ENCODE measurements around the gene RANBP2.
"Not testable (repeated sequence)": the region's sequence is repeated elsewhere in the genome, so short reads cannot be mapped to it uniquely, and the experiment has no call there.

DNA sequence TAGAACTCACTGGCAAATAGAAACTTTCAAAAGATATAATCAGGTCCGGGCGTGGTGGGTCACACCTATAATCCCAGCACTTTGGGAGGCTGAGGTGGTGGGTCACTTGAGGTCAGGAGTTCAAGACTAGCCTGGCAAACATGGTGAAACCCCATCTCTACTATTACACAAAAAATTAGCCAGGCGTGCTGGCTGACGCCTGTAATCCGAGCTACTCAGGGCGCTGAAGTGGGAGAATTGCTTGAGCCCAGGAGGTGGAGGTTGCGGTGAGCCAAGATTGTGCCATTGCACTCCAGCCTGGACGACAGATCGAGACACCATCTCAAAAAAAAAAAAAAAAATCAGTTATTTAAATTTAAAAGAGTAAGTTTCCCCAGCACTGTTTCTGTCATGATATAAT is 38.7 kb downstream of the RANBP2 start:
- TF ChIP-seq, protein P1, sequence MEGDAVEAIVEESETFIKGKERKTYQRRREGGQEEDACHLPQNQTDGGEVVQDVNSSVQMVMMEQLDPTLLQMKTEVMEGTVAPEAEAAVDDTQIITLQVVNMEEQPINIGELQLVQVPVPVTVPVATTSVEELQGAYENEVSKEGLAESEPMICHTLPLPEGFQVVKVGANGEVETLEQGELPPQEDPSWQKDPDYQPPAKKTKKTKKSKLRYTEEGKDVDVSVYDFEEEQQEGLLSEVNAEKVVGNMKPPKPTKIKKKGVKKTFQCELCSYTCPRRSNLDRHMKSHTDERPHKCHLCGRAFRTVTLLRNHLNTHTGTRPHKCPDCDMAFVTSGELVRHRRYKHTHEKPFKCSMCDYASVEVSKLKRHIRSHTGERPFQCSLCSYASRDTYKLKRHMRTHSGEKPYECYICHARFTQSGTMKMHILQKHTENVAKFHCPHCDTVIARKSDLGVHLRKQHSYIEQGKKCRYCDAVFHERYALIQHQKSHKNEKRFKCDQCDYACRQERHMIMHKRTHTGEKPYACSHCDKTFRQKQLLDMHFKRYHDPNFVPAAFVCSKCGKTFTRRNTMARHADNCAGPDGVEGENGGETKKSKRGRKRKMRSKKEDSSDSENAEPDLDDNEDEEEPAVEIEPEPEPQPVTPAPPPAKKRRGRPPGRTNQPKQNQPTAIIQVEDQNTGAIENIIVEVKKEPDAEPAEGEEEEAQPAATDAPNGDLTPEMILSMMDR (conservative IDR thresholded peaks at IDR 0.05 in 1 of 2, IDR thresholded peaks at IDR 0.05 in 1 of 2; ENCODE audit: low read depth in 1 of 2, low read length in 2 of 2): not testable (repeated sequence)
- TF ChIP-seq EZH2 (IDR thresholded peaks at IDR 0.05; ENCODE audit: low read length, missing control alignments): not testable (repeated sequence)

Measured in fibroblast of lung (primary cell).